ENCODE measurements around the gene ZNF45.
"Not testable (repeated sequence)": the region's sequence is repeated elsewhere in the genome, so short reads cannot be mapped to it uniquely, and the experiment has no call there.

ZNF45 gene

GRCh38 chr19:43934985-43935708 lies at the start of gene ZNF45:
Gene ZNF45 (minus strand): TSS chr19:43935282. CDS start chr19:43922185, 13,097 bp downstream.
- DNase-seq: peak; percentile 92 to 96 (median 96)

GRCh38 chr19:43984687-43985000 lies 49.6 kb upstream of the ZNF45 start:
- DNase-seq: peak in 2 of 3 donors; percentile 44 to 53

- DNase-seq: peak; percentile 91 to 95 (median 94)
These were observed 49.0 kb upstream of the ZNF45 start, which contains the start of gene ZNF155 for GRCh38 chr19:43983912-43984686. Gene ZNF155 (plus strand): TSS chr19:43984188. CDS start chr19:43988544, 4,356 bp downstream.

GRCh38 chr19:43983544-43983911 lies 48.4 kb upstream of the ZNF45 start:
- no peak for DNase-seq

- no peak for DNase-seq
These were observed 41.6 kb upstream of the ZNF45 start for GRCh38 chr19:43976732-43977131.

GRCh38 chr19:43966079-43966694 lies 31.1 kb upstream of the ZNF45 start:
- no peak for DNase-seq

- DNase-seq: no peak
These were observed 25.3 kb upstream of the ZNF45 start for GRCh38 chr19:43960411-43960810.

GRCh38 chr19:43957891-43958290 lies 22.8 kb upstream of the ZNF45 start:
- no peak for DNase-seq

GRCh38 chr19:43956827-43957226 lies 21.7 kb upstream of the ZNF45 start:
- peak; percentile 2 to 28 (median 19) for DNase-seq

GRCh38 chr19:43950834-43951645 lies 16.0 kb upstream of the ZNF45 start, which contains the start of gene ZNF221:
Gene ZNF221 (plus strand): TSS chr19:43951228. CDS start chr19:43962727, 11,499 bp downstream.
- DNase-seq: peak; percentile 97 to 99 (median 98)

GRCh38 chr19:43949803-43950202 lies 14.7 kb upstream of the ZNF45 start:
- not testable (repeated sequence) for DNase-seq

GRCh38 chr19:43947412-43947811 lies 12.3 kb upstream of the ZNF45 start:
- not testable (repeated sequence) for DNase-seq

- no peak for DNase-seq
These were observed 6.1 kb upstream of the ZNF45 start for GRCh38 chr19:43941209-43941608.

GRCh38 chr19:43940719-43941118 lies 5.6 kb upstream of the ZNF45 start:
- no peak for DNase-seq

GRCh38 chr19:43939557-43940260 lies 4.6 kb upstream of the ZNF45 start:
- DNase-seq: no peak

- no peak for DNase-seq
These were observed 1.1 kb upstream of the ZNF45 start for GRCh38 chr19:43936188-43936587.

GRCh38 chr19:43934055-43934984 lies 762 bp downstream of the ZNF45 start:
- peak in 1 of 3 donors; percentile 2 for DNase-seq

GRCh38 chr19:43928820-43929219 lies 6.3 kb downstream of the ZNF45 start:
- DNase-seq: no peak

GRCh38 chr19:43923875-43924274 lies 11.2 kb downstream of the ZNF45 start:
- no peak for DNase-seq

- DNase-seq: no peak
These were observed 21.0 kb downstream of the ZNF45 start for GRCh38 chr19:43914051-43914450.

GRCh38 chr19:43913383-43913782 lies 21.7 kb downstream of the ZNF45 start:
- no peak for DNase-seq

Data from suppressor macrophage treated with lipopolysaccharide for 1 hour (primary cell).